ENCODE measurements around the gene ARHGEF39.

DNA sequence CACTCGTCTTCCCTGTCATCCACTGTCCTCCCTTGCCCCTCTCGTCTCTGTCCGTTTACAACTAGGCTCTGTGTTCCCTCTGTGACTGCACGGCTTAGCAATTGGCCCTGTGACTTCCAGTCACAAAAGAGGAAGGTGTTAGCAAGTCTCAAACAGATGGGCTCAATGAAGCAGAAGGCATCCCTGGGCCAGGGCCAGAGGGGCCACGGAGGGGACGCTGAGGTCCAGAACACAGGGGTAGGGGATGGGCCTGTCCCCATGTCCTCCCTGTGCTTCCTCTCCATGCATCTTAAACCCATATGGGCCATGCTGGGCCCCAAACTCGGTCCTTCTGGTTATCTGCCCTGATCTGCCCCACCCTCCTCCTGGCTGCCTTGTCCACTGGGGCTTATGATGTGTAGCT lies 46.7 kb downstream of the ARHGEF39 start, which contains the start of gene CD72:
- TF ChIP-seq SMARCC2 (IDR thresholded peaks at IDR 0.05; ENCODE audit: low read depth) (no peak), JUND (IDR thresholded peaks at IDR 0.05; ENCODE audit: borderline replicate concordance, low read depth, low read length) (no peak), JUND (tag; IDR thresholded peaks at IDR 0.05; ENCODE audit: borderline replicate concordance, low read depth, low read length) (no peak)
